AG20443 (cell line): ENCODE results near the gene STAT2.
"Not testable (repeated sequence)": the region's sequence is repeated elsewhere in the genome, so short reads cannot be mapped to it uniquely, and the experiment has no call there.

Source experiments
- DNase-seq: peaks from one replicate; pipeline ENCODE4 v3.0.0; 2012; ENCODE audit warnings: low spot score, mixed read lengths

STAT2 gene

GRCh38 chr12:56326126-56326525 lies 33.8 kb downstream of the STAT2 start:
- no peak for DNase-seq

DNA sequence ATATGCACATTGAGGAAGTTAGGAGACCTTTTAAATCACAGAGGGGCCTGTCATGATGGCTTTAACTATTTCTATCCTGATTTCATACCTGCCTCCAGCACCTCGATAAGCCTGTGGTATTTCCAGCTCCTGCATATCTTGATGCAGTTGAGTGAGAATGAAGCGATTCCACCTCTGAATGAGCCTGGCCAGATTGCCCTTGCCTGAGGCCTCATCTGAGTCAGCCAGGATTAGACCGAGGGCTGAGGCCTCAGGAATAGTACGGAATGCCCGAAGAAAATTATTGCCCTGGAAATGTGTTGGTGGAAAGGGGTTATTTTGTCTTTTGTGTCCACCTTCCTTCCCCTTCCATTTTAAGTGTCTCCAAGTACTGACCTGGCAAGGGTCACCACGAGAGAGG lies 35.7 kb downstream of the STAT2 start:
- no peak for DNase-seq

GRCh38 chr12:56321610-56322009 lies 38.3 kb downstream of the STAT2 start:
- not testable (repeated sequence) for DNase-seq

DNA sequence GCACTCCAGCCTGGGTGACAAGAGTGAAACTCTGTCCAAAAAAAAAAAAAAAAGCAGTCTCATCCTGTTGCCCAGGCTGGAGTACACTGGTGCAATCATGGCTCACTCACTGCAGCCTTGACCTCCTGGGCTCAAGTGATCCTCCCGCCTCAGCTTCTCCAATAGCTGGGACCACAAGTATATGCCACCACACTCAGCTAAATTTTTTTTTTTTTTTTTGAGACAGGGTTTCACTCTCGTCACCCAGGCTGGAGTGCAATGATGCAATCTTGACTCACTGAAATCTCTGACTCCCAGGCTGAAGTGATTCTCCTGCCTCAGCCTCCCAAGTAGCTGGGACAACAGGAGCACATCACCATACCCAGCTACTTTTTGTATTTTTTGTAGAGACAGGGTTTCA lies 38.9 kb downstream of the STAT2 start:
- no peak for DNase-seq

GRCh38 chr12:56317675-56318074 lies 42.2 kb downstream of the STAT2 start:
- DNase-seq, result no peak

GRCh38 chr12:56315622-56316473 lies 44.1 kb downstream of the STAT2 start, which contains the start of gene CNPY2:
Gene CNPY2, minus strand, starts transcription at chr12:56315988. Its CDS starts 771 bp downstream, at chr12:56315217.
- peak; percentile 96 for DNase-seq

DNA sequence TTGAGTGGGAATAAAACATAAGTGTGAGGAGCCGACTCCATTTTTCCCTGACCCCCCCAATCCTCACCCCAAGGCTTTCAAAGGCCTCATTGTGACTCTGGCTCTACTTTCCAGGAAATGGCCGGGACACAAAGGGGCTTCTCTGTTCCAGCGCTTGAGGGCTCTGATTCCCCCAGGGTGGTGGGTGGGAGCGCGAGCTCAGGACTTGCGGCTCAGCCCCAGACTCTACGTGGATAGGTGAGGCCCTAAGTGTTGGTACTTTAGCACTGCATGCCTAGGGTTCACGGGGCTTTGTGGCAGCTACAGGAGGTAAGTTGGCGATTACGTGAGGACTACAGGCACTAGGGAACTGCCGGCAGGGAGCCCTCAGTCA lies 44.7 kb downstream of the STAT2 start:
- DNase-seq, result no peak

GRCh38 chr12:56311003-56311402 lies 48.9 kb downstream of the STAT2 start:
- no peak for DNase-seq

DNA sequence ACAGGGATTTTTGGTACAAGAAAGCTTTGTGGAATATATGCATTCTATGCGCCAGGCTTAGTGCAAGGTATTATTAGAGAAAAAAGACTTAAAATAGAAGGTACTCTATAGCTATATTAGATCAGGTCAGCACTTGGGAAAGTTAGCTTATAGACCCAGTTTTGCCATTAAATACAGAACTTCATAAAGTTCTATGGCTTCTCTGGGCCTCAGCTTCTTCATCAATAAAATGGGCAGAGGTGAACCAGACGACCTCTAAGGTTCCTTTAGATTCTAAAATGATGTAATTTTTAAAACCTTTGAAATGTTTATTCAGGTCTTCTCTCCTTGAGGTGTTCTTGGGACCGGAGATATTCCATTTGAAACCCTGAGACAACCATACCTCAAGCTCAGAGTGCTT lies 51.2 kb downstream of the STAT2 start:
- DNase-seq, result no peak

- no peak for DNase-seq
Measured at GRCh38 chr12:56307221-56307965, 52.5 kb downstream of the STAT2 start.

DNA sequence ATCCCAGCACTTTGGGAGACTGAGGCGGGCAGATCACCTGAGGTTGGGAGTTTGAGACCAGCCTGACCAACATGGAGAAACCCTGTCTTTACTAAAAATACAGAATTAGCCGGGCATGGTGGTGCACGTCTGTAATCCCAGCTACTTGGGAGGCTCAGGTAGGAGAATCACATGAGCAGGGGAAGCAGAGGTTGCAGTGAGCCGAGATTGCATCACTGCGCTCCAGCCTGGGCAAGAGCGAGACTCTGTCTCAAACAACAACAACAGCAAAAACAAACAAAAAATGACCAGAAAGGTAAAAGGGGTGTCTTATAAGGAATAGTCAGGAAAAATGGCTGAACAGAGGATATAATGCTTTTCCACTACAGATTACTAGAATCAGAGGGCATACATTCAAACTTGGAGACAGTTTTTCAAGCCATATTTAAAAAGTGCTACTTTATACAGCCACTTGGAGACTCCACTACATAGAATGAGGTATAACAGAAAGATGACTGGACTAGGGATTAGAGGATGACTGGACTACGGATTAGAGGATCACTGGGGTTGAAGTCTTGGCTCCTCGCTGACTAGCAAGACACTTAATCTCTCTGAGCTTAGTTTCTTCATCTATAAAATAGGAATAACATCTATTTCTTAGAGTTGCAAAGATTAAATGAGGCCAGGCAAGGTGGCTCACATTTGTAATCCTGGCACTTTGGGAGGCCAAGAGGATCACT lies 54.9 kb downstream of the STAT2 start:
- DNase-seq, result no peak

GRCh38 chr12:56304276-56304675 lies 55.6 kb downstream of the STAT2 start:
- no peak for DNase-seq

GRCh38 chr12:56300644-56301464 lies 59.1 kb downstream of the STAT2 start:
- peak; percentile 49 for DNase-seq

- peak; percentile 98 for DNase-seq
Measured at GRCh38 chr12:56299853-56300643, 59.9 kb downstream of the STAT2 start, which contains the start of gene CS. Gene CS, minus strand, starts transcription at chr12:56300330. Its CDS starts 129 bp downstream, at chr12:56300201.

DNA sequence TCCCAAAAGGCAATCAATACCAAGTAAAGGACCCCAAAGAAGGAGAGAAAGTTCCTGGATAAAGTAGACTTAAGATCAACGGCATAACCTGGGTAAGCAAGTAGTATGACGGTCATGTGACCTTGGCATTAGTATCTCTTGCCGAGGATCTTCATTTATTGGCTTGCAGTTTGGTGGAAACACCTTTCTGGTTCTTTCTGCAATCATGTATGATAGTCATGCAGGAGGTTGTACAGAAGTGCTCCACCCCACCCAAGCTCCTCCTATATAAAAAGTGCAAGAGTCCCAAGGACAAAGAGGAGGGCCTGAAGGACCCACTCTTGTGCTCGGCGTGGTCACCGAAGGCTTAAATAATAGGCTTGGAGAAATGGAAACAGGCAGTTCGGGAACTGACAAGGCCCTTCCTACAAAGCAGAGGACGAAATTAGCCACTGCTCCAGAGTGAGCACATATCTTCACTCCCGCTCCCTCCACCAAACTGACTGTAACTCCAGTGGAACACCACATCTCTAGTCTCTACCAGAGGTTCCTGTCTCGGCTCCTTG lies 60.5 kb downstream of the STAT2 start:
- DNase-seq, result no peak

DNA sequence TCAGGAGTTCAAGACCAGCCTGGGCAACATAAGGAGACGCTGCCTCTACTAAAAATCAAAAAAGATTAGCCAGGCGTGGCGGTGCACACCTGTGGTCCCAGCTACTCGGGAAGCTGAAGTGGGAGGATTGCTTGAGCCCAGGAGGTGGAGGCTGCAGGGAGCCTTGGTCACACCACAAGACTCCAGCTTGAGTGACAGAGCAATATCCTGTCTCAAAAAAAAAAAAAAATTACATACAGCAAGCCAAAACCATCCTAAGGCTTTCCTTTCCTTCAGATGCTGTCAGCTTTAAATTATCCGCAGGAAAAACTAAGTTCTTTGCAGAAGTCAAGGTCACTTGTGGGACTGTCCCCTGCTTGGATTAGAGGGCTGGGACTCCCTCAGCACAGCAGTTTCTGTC lies 61.1 kb downstream of the STAT2 start:
- DNase-seq, result no peak

GRCh38 chr12:56297400-56297799 lies 62.5 kb downstream of the STAT2 start:
- DNase-seq, result no peak

GRCh38 chr12:56296295-56296694 lies 63.6 kb downstream of the STAT2 start:
- no peak for DNase-seq

DNA sequence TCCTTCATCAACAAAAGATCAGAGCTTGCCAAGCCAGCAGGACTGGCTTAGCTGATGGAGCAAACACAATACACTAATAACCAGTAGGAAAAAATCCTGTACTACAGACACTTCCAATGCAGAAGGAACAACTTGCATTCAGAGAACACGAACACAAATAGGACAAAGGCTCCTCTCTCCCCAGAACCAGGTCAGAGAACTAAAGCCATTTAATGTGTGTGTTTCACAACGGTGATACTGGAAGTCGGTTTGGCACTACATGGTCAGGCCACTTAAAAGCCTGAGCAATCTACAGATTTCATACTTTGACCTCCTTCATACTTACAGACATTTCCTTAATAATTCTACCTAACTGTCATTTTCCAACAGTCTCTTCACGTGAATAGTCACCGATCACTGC lies 66.1 kb downstream of the STAT2 start:
- no peak for DNase-seq
